T-helper 1 cell treated with Interleukin-12 subunit alpha and Interleukin-12 subunit beta and Interleukin-4 antibody, amounts not matched to agents 30 ng/mL and 1 ng/mL, for 36 hours (primary cell): ENCODE measurements around the gene MDM2. TPM values are rescaled to one million over a fixed set of nuclear protein-coding genes. Genes with fewer than 3 reads are reported as not detected.
"Not testable (repeated sequence)": the region's sequence is repeated elsewhere in the genome, so short reads cannot be mapped to it uniquely, and the experiment has no call there.

ENCODE experiments used
- intact Hi-C: fragments of 100-400 bp; cut with micrococcal nuclease; formaldehyde crosslinking; loops from one replicate; pipeline ENCODE4 v1.15.1; 2024
- total RNA-seq: library from RNA; stranded (reverse); gene quantifications from 2 replicates; pipeline ENCODE4 v1.2.3, GENCODE V29; 2022

The MDM2 gene
- total RNA-seq, 1 donor from 2014 or later: 337 TPM

DNA sequence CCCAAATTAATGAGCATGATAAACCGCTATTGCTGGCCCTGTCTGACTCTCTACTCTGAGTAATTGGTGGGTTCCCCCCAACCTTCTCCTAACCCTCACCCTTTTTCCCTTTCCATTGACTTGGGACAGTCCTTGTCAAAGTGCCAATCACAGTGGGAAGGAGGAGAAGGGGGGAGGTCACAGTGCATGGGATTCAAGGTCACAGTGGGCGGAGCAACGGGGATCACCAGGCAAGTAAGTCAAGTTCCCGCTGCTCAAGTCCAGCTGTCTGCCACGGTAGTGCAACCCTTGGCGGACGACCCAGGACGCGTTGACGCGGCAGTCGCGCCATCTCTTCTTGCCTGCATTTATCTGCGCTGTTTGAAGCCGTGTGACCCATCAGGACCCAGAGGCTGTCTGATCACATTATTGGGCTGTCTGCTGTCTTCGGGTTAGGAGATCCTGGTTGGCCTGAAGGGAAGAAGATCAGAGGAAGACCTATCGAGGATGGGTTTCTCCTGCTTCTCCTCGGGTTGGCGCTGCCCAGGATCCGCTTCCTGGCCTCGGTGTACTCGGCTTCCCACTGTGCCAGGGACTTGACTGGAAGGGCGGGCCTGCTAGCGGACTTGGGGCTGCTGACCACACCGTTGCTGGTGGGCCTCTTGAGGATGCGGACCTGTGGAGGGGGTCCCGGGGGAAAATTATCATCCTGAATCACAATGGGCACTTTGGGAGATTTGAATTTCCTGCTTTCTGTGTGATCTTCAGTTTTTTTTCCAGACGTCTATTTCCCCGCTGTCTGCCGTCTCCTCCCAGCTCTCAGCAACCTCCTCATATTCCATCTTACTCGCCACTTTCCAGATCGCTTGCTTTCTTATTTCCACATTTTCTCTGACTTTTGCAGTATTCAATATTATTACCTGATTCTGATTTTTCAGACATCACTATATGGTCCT is 3.1 kb upstream of the MDM2 start:
- intact Hi-C loops: loop anchor here (5.0 to 10.0 kb wide), 8 partner anchors 323 to 1437 kb away; partner anchors contain the start of genes CNOT2, FRS2 and IL26

DNA sequence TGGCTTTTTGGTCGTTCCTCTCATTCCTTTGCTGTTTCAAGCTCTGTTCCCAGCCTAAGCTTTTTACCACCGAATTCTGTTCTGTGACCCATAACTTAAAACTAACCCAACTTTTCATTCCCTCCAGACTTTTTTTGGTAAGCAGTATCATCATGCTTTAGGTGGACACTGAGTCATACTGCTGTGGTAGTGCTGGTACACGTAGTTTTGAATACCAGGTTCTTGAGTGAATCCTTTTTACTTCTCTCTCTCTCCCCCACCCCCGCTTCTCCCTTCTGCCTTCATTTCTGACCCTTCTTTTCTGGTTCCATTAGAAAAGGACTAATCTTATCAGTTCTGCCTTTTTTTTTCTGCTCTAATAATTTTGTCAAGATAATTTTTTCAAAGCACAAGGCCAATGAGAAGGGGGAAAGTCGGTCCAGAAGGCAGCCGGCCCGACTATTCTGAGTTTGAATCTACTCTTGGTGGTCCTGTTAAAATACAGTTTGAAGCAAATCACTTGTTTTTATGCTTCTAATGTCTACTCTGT is 2.3 kb upstream of the MDM2 start:
- intact Hi-C loops: loop anchor here (2.0 to 10.0 kb wide), 10 partner anchors 127 to 1437 kb away; partner anchors contain the start of genes CNOT2, CPM, FRS2 and IL26

DNA sequence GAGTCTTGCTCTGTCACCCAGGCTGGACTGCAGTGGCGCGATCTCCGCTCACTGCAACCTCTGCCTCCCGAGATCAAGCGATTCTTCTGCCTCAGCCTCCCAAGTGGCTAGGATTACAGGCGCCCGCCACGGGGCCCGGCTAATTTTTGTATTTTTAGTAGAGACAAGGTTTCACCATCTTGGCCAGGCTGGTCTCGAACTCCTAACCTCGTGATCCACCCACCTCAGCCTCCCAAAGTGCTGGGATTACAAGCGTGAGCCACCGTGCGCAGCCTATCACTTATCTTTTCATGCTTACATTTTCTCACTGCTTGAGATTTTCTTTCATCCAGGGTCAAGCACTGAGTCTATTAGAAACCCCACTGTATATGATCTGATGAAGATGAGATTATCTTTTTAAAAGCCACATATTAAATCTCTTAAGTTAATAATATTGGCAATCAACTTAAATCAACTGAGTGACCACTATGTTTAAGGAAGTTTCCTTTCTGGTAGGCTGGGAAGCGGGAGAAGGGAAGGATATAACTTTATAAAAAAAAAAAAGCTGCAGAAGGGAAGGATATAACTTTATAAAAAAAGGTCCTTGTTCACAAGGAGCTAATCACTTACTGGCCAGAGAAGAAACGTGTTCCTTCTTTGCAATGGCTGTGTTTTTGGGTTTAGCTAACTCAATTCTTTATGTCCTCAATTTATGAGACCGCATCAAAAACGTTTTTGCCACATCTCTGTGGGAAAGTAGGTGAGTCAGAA is 1.3 kb upstream of the MDM2 start:
- intact Hi-C loops: loop anchor here (1.0 to 10.0 kb wide), 18 partner anchors 60 to 1538 kb away; partner anchors contain the start of genes CCT2, CNOT2, CPM and CPSF6

DNA sequence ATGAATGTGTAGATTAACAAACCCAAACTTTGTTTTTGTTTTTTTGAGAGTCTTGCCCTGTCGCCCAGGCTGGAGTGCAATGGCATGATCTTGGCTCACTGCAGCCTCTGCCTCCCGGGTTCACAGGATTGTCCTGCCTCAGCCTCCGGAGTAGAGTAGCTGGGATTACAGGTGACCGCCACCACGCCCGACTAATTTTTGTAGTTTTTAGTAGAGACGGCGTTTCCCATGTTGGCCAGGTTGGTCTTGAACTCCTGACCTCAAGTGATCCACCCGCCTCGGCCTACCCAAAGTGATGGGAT is 752 bp upstream of the MDM2 start:
- intact Hi-C loops: loop anchor here (1.0 to 10.0 kb wide), 18 partner anchors 61 to 1539 kb away; partner anchors contain the start of genes CCT2, CNOT2, CPM and CPSF6

DNA sequence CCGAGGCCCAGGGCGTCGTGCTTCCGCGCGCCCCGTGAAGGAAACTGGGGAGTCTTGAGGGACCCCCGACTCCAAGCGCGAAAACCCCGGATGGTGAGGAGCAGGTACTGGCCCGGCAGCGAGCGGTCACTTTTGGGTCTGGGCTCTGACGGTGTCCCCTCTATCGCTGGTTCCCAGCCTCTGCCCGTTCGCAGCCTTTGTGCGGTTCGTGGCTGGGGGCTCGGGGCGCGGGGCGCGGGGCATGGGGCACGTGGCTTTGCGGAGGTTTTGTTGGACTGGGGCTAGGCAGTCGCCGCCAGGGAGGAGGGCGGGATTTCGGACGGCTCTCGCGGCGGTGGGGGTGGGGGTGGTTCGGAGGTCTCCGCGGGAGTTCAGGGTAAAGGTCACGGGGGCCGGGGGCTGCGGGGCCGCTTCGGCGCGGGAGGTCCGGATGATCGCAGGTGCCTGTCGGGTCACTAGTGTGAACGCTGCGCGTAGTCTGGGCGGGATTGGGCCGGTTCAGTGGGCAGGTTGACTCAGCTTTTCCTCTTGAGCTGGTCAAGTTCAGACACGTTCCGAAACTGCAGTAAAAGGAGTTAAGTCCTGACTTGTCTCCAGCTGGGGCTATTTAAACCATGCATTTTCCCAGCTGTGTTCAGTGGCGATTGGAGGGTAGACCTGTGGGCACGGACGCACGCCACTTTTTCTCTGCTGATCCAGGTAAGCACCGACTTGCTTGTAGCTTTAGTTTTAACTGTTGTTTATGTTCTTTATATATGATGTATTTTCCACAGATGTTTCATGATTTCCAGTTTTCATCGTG is 612 bp downstream of the MDM2 start:
- intact Hi-C loops: loop anchor here (1.0 to 10.0 kb wide), 13 partner anchors 22 to 1434 kb away; partner anchors contain the start of genes CNOT2, FRS2, IL26 and NUP107

DNA sequence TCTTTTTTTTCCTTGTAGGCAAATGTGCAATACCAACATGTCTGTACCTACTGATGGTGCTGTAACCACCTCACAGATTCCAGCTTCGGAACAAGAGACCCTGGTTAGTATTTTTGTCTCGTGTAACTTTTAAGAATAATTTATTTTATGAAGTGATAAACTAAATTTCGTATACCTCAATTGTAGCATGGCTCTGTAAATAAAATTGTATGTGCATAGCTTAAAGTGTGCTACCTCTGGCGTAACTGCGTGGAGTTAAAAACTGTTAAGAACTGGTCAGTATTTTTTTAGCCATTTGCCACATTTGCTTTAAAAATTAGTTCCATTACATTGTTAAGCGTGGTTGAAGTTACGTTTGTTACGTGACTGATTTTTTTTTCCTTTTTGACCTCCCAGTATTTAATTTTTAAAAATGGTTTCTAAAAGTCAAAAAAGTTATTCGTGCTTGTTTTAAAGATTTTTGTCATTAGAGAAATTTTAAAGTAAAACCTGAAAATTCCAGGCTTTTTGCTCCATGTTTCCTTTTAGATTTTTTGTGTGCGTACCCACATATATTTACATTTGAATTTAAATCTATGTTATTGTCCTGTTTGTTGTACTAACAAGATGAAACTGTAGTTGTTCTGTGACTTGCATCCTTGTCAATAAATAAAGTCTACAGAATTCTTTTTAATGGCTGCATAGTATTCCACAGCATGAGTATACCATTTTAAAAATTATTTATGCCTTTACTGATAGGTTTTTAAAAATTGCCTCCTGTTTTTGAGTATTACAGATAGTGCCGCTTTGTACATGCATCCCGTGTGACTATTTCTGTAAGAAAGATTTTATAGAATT is 1.4 kb downstream of the MDM2 start:
- intact Hi-C loops: loop anchor here (2.0 to 10.0 kb wide), 12 partner anchors 21 to 1433 kb away; partner anchors contain the start of genes CNOT2, FRS2 and IL26

DNA sequence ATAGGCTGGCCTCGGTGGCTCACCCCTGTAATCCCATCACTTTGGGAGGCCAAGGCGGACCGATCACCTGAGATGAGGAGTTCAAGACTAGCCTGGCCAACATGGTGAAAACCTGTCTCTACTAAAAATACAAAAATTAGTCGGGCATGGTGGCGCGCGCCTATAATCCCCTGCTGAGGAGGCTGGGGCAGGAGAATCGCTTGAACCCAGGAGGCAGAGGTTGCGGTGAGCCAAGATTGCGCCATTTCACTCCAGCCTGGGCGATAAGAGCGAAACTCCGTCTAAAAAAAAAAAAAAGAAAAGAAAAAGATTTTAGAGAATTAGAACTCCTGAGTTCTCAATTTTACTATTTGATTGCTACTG is 2.0 kb downstream of the MDM2 start:
- intact Hi-C loops: not testable (repeated sequence)

DNA sequence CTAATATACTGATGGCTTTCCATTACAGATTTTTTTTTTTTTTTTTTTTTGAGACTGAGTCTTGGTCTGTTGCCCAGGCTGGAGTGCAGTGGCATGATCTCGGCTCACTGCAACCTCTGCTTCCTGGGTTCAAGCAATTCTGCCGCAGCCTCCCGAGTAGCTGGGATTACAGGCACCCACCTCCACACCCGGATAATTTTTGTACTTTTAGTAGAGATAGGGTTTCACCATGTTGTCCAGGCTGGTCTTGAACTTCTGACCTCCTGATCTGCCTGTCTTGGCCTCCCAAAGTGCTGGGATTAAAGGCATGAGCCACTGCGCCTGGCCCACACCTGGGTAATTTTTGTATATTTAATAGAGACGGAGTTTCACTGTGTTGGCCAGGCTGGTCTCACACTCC is 3.6 kb downstream of the MDM2 start:
- intact Hi-C loops: not testable (repeated sequence)

DNA sequence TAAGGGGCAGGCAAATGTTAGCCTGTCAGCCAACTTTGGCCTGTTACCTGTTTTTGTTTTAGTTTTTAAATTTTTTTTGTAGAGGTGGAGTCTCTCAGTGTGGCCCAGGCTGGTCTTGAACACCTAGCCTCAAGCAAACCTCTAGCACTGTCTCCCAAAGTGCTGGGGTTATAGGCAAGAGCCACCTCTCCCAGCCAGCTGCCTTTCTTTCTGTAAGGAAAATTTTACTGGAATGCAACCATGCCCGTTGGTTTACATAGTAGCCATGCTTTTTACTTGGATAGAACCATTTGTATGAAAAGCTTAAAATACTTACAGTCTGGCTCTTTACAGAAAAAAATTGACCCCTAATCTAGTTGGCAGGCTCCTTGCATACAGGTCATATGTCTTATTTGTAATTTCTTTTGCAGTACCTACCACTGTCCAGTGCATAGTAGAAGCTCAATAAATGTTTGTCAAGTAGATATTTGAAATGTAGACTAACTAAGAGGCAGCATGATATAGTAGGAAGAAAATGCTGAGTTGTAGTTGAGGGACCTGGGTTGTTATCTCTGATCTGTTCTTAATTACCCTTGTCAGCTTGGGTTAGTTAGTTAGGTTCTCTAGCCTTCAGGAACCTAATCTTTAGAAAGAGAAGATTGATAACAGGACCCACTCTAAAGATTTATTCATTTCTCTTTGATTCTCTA is 4.7 kb downstream of the MDM2 start:
- intact Hi-C loops: loop anchor here (1.0 kb wide), 1 partner anchor 9 kb away; no protein-coding TSS in a partner anchor

DNA sequence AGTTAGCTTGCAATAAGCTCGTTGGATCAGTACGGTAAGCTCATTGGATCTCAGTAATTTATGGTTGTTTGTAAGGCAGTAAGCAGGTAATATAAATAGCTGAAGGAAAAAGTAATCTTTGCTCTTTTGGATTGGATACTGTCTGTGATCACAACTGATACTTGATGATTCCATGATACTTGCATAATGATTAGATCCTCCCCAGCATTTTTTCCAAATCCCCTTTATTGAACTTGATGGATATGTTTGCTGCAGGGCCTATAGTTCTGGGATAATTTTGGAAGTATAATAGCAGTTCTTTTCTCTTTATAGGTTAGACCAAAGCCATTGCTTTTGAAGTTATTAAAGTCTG is 5.2 kb downstream of the MDM2 start:
- intact Hi-C loops: loop anchor here (1.0 kb wide), 1 partner anchor 8 kb away; no protein-coding TSS in a partner anchor

DNA sequence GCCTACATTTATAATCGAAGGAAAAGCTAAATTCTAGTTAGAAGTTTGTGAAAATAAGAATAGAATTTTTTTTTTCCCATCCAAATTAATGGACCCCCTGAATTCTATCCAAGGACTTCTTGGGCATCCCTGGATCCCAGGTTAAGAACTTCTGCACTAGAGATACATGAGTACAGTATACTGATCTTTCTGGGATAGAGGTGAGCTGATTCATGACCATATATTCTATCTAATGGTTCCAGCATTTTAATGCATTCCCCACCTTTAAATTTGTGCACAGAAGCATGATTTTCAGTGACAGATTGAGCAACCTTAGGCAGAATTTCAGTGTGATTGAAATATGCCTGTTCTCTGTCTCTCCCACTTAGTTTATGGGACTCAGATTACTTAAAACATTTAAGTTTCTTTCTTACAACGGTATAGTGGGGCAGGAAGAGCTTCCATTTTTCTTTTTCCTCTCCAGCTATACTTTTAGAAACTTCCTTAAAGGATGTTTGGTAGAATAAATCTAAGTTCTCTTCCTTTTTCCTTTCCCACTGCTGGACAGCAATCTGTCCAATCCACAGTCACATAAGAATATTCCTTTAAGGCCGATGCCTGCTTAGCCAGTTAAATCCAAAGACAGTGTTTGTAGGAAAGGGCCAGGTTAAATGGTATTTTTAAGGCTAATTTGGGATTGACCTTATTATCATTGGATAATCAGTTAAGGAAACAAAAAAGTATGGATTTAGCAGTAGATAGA is 6.7 kb downstream of the MDM2 start:
- intact Hi-C loops: no loop called here

DNA sequence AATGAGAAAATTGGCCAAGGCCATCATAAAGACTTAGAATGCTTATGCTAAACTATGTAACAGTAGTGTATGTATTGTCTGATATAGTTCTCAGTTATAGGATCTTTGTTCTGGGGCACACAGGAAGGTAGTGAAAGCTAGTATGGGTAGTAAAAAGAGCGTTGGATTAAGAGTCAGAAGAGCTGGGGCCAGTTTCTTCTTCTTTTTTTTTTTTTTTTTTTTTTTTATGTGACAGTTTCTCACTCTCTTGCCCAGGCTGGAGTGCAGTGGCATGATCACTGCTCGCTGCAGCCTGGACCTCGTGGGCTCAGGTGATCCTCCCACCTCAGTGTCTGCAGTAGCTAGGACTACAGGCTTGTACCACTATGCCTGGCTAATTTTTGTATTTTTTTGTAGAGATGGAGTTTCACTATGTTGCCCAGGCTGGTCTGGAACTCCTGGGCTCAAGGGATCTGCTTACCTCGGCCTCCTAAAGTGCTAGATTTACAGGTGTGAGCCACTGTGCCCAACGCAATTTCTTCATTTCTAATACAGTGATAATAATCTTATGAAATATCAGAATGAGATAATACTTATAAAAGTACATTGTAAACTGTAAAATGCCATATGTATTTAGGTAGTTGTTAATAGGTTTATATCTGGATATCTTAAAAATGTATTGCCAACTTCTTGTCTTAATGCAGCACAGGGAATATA is 7.4 kb downstream of the MDM2 start:
- intact Hi-C loops: no loop called here

DNA sequence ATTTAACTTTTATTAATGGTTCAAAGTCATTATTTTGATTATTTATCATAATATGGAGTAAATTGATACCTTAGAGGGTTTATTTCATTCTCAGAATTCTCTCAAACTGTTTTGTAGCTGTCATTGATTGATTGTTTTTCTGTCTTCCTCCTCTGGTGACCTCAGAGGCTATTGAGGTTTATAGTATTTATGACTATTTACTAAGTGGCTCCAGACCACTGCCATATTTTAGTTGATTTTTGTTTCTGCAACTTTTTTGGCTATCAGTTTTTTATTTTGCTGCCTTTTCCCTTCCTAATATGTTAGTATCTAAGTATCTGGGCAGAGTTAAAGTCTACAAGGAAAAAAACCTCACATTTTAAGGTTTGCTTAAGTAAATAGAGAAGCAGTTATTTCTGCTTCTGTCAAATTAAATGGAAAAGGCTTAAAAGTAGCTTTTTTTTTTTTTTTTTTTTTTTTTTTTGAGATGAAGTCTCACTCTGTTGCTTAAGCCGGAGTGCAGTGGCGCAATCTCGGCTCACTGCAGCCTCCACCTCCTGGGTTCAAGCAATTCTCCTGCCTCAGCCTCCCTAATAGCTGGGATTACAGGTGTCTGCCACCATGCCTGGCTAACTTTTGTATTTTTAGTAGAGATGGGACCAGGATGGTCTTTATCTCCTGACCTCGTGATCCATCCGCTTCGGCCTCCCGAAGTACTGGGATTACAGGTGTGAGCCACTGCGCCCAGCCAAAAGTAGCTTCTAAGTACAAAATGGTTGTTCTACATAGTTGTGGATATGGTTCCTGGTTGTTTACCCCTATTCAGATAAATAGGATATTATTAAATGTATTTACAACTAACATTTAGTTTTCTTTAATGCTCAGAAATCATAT is 8.2 kb downstream of the MDM2 start:
- intact Hi-C loops: no loop called here

DNA sequence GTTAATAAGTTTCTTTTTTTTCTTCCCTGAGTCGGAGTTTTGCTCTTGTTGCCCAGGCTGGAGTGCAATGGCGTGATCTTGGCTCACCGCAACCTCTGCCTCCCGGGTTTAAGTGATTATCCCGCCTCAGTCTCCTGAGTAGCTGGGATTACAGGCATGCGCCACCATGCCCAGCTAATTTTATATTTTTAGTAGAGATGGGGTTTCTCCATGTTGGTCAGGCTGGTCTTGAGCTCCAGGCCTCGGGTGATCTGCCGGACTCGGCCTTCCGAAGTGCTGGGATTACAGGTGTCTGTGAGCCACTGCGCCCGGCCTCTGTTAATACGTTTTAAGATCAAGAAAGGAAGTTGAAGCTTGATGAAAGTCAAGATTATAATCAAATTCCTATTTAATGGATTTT is 11.5 kb downstream of the MDM2 start:
- intact Hi-C loops: not testable (repeated sequence)

DNA sequence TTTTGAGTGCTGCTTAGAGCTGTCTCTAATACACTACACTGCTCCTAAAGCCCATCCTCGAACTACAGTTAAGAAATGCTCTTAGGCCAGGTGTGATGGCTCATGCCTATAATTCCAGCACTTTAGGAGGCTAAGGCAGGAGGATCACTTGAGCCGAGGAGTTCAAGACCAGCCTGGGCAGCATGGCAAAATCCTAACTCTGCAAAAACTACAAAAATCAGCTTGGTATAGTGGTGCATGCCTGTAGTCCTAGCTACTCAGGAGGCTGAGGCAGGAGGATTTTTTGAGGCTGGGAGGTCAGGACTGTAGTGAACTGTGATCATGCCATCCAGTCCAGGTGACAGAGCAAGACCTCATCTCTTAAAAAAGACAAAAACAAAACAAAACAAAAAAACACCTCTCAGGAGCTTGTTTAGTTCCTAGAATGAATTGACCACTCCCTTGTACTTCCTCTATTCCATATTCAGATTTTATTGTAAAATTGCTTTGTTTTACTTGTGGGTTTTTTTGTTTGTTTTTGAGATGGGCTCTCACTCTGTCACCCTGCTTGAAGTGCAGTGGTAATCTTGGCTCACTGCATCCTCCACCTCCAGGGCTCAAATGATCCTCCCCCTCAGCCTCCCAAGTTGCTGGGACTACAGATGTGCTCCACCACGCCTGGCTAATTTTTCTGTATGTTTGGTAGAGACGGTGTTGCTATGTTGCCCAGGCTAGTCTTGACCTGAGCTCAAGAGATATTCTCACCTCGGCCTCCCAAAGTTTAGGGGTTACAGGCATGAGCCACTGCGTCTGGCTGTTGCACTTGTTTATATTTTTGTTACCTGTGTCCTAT is 13.6 kb downstream of the MDM2 start:
- intact Hi-C loops: loop anchor here (1.0 to 5.0 kb wide), 2 partner anchors 8 to 1536 kb away; no protein-coding TSS in a partner anchor

DNA sequence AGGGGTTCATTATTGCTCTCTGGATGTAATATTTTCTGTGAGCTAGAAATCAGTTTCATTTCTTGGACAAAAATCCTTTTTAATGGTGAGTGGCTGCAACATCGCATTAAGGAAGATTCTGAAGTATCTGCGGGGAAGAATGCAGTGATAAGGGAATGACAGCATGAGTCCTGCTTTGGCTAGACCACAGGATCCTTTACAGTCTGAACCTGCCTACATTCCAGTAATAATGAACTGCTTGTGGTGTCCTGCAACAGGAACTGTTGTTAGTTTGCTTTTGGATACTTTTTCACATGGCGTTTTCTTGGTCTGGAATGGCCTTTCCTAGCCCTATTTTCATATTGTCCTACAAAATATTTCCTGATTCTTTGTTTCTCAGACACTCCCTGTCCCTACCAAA is 15.7 kb downstream of the MDM2 start:
- intact Hi-C loops: loop anchor here (5.0 kb wide), 1 partner anchor 1534 kb away; no protein-coding TSS in a partner anchor
